HCT116 (cell line): ENCODE data around the gene DARS1. TPM values are rescaled to one million over a fixed set of nuclear protein-coding genes. Genes with fewer than 3 reads are reported as not detected.

ENCODE experiments used
- ATAC-seq: fragments of 200-7000 bp; cut with Tn5 transposase; 2 replicates; pipeline ENCODE4 v1.9.1; 2020; ENCODE audit warnings: mild to moderate bottlenecking, moderate library complexity
- BruUV-seq: library from RNA; stranded (reverse); fragments of 400-500 nt; replicated peaks from 2 replicates; lab custom pipeline; 2021; lab: Mats Ljungman, UMichigan
- CTCF ChIA-PET: fragments of 300-600 bp; sonication (Branson Sonifier 250); formaldehyde crosslinking; loops from one replicate; lab custom pipeline; 2021; ENCODE audit warnings: antibody characterized with exemption; lab: Charles Lee
- POLR2A ChIA-PET: fragments of 300-600, 350-600 bp; sonication (Branson Sonifier 250); formaldehyde crosslinking; loops from one replicate; lab custom pipeline; 2021; ENCODE audit warnings: antibody characterized with exemption; lab: Charles Lee
- RAD21 ChIA-PET, 2 experiments: fragments of 300-600 bp; sonication (Branson Sonifier 250); formaldehyde crosslinking; loops; one replicate each; lab custom pipeline; 2023; ENCODE audit warnings: low total read pairs in 2 of 2; ENCODE audit not compliant: uncharacterized antibody in 2 of 2, unreplicated experiment in 2 of 2, low non-redundant PET in 1 of 2; lab: Charles Lee
- DNase-seq: peaks from one replicate; pipeline ENCODE4 v3.0.0-alpha.2; 2010; ENCODE audit warnings: low read depth, low spot score
- H2AFZ ChIP-seq: fragments of 200-600 bp; shearing (Covaris generic), sonication (generic); 2 replicates; pipeline ENCODE4 v1.6.1; 2017; ENCODE audit warnings: low read depth, mixed run types, mixed read lengths, antibody characterized with exemption, low read length; ENCODE audit not compliant: poor library complexity, severe bottlenecking
- H3K27ac ChIP-seq: 2 replicates; pipeline ENCODE4 v1.5.1; 2012; ENCODE audit warnings: low read depth, low read length
- H3K27me3 ChIP-seq: fragments of 200-600 bp; sonication (generic); 2 replicates; pipeline ENCODE4 v1.6.1; 2016; ENCODE audit warnings: mixed run types, low read length, mixed read lengths; ENCODE audit not compliant: insufficient read depth
- H3K36me3 ChIP-seq, 2 experiments: fragments of 200-500 bp in 1 of 2; fragments of 200-600 bp in 1 of 2; sonication (Bioruptor generic) in 1 of 2; sonication (generic) in 1 of 2; 2 replicates each; pipeline versions ENCODE4 v1.5.1 to v1.6.1; 2014 to 2016; ENCODE audit warnings: low read length in 2 of 2, inconsistent platforms in 1 of 2, mixed read lengths in 1 of 2, mixed run types in 1 of 2; ENCODE audit not compliant: insufficient read depth in 2 of 2, control insufficient read depth in 1 of 2
- H3K4me1 ChIP-seq, 2 experiments: fragments of 200-600 bp in 1 of 2; sonication (generic) in 1 of 2; 2 replicates each; pipeline versions ENCODE4 v1.5.1 to v1.6.1; 2012 to 2017; ENCODE audit warnings: low read length in 2 of 2, inconsistent platforms in 1 of 2, mild to moderate bottlenecking in 1 of 2, mixed read lengths in 1 of 2, mixed run types in 1 of 2, moderate library complexity in 1 of 2; ENCODE audit not compliant: insufficient read depth in 2 of 2, control insufficient read depth in 1 of 2
- H3K4me2 ChIP-seq: fragments of 200-600 bp; sonication (generic); 2 replicates; pipeline ENCODE4 v1.6.1; 2017; ENCODE audit warnings: mixed run types, low read length, mixed read lengths
- H3K4me3 ChIP-seq, 2 experiments: fragments of 200-600 bp in 1 of 2; sonication (generic) in 1 of 2; replicated peaks in 1 of 2; 2 replicates each; pipeline ENCODE4 v1.5.1; 2011 to 2016; ENCODE audit warnings: low read length in 2 of 2, control low read depth in 1 of 2, low read depth in 1 of 2, mild to moderate bottlenecking in 1 of 2, mixed read lengths in 1 of 2, mixed run types in 1 of 2
- H3K79me2 ChIP-seq: fragments of 200-600 bp; sonication (generic); 2 replicates; pipeline ENCODE4 v1.6.1; 2017; ENCODE audit warnings: mild to moderate bottlenecking, mixed run types, low read length, moderate library complexity, mixed read lengths; ENCODE audit not compliant: insufficient read depth
- H3K9ac ChIP-seq: fragments of 200-600 bp; sonication (generic); 2 replicates; pipeline ENCODE4 v1.6.1; 2016; ENCODE audit warnings: low read length, mixed read lengths
- H3K9me2 ChIP-seq: fragments of 200-600 bp; sonication (generic), shearing (Covaris generic); 2 replicates; pipeline ENCODE4 v1.6.1; 2017; ENCODE audit warnings: mixed run types, mild to moderate bottlenecking, moderate library complexity; ENCODE audit not compliant: insufficient read depth
- H3K9me3 ChIP-seq, 2 experiments: fragments of 200-500 bp in 1 of 2; fragments of 200-600 bp in 1 of 2; sonication (Bioruptor generic) in 1 of 2; sonication (generic) in 1 of 2; 2 replicates each; pipeline ENCODE4 v1.6.1; 2014 to 2017; ENCODE audit warnings: low read length in 2 of 2, mixed read lengths in 2 of 2, inconsistent platforms in 1 of 2, low read depth in 1 of 2, mild to moderate bottlenecking in 1 of 2, mixed run types in 1 of 2, moderate library complexity in 1 of 2; ENCODE audit not compliant: control insufficient read depth in 1 of 2, insufficient read depth in 1 of 2
- H4K20me1 ChIP-seq: fragments of 200-600 bp; sonication (generic), shearing (Covaris generic); 2 replicates; pipeline ENCODE4 v1.6.1; 2017; ENCODE audit warnings: mixed run types, mild to moderate bottlenecking, moderate library complexity; ENCODE audit not compliant: insufficient read depth
- CBX3 ChIP-seq: IDR thresholded peaks from 2 replicates; pipeline ENCODE4 v1.6.1; 2012; ENCODE audit warnings: low read depth
- ELF1 ChIP-seq: IDR thresholded peaks from 2 replicates; pipeline ENCODE4 v1.6.1; 2012; ENCODE audit warnings: low read depth, borderline replicate concordance
- FOSL1 ChIP-seq: IDR thresholded peaks from 2 replicates; pipeline ENCODE4 v1.6.1; 2012; ENCODE audit warnings: low read depth
- POLR2A ChIP-seq: IDR thresholded peaks from 2 replicates; pipeline ENCODE4 v1.7.0; 2011; ENCODE audit warnings: borderline replicate concordance; ENCODE audit not compliant: insufficient read depth, insufficient read length; ENCODE audit errors: extremely low read depth
- POLR2AphosphoS5 ChIP-seq: IDR thresholded peaks from 2 replicates; pipeline ENCODE4 v1.6.1; 2011; ENCODE audit warnings: mild to moderate bottlenecking, low read depth, low read length, moderate library complexity
- SIN3A ChIP-seq: IDR thresholded peaks from 2 replicates; pipeline ENCODE4 v1.6.1; 2012; ENCODE audit warnings: low read depth
- SP1 ChIP-seq: IDR thresholded peaks from 2 replicates; pipeline ENCODE4 v1.6.1; 2012; ENCODE audit warnings: low read depth
- TCF7L2 ChIP-seq: IDR thresholded peaks from 2 replicates; pipeline ENCODE4 v1.7.0; 2011; ENCODE audit warnings: borderline replicate concordance, inconsistent platforms; ENCODE audit not compliant: insufficient read depth, insufficient read length; ENCODE audit errors: extremely low read depth
- ZFX ChIP-seq: fragments of 450-650 bp; IDR thresholded peaks from 2 replicates; pipeline ENCODE4 v1.6.1; 2017
- intact Hi-C: fragments of 100-400 bp; cut with micrococcal nuclease; formaldehyde crosslinking; loops from 2 replicates; pipeline ENCODE4 v1.10.0; 2022
- total RNA-seq: library from RNA; stranded (reverse); gene quantifications from one replicate; pipeline ENCODE4 v1.2.1, GENCODE V29; 2021; ENCODE audit not compliant: unreplicated experiment
- TF ChIP-seq, protein P1 (sequence below): IDR thresholded peaks from 2 replicates; pipeline ENCODE4 v1.6.1; 2012; ENCODE audit warnings: low read depth
- TF ChIP-seq, protein P2 (sequence below): IDR thresholded peaks from 2 replicates; pipeline ENCODE4 v1.6.1; 2011; ENCODE audit warnings: mild to moderate bottlenecking, low read length, moderate library complexity; ENCODE audit not compliant: insufficient replicate concordance; ENCODE audit errors: extremely low read depth

Gene DARS1
- total RNA-seq, 1 experiment from 2014 or later, result 94.8 TPM

DNA sequence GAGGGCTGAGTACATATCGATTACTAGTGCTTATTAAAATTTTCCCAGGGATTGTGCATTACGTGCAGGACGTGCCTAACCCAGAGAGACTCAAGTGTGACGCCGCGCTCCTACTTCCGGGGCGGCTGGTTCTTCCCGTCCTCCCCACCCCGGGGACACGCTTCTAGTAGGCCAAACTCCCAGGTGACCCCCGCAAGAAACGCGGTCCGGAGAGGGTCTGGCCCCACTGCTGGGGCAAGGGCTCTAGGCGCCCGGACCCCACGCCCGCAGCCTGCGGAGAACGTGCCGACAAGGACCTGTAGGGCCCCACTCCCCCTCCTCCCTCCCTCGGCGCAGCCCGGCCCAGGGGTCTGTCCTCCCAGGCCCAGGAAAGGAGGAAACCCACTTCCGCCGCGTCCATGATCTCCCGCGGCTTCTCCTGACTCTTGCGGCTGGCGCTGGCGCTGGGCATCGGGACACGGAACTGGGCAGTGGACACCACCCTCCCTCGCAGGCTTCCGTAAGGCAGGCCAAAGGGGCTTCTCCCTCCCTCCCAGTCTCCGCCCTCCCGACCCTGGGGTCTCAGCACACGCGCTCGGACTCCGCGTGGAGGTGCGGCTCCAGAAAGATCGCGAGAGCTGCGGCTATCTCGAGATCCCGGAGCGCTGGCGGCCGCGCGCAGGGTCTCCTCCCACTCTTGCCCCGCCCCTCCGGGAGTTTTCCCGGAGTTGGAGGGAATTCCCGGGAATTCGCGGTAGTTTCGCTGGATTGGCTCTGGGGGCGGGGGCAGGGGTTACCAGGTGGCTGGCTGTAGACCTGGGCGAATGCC is at the start of gene DARS1 (continued):
- TF ChIP-seq, protein P1, sequence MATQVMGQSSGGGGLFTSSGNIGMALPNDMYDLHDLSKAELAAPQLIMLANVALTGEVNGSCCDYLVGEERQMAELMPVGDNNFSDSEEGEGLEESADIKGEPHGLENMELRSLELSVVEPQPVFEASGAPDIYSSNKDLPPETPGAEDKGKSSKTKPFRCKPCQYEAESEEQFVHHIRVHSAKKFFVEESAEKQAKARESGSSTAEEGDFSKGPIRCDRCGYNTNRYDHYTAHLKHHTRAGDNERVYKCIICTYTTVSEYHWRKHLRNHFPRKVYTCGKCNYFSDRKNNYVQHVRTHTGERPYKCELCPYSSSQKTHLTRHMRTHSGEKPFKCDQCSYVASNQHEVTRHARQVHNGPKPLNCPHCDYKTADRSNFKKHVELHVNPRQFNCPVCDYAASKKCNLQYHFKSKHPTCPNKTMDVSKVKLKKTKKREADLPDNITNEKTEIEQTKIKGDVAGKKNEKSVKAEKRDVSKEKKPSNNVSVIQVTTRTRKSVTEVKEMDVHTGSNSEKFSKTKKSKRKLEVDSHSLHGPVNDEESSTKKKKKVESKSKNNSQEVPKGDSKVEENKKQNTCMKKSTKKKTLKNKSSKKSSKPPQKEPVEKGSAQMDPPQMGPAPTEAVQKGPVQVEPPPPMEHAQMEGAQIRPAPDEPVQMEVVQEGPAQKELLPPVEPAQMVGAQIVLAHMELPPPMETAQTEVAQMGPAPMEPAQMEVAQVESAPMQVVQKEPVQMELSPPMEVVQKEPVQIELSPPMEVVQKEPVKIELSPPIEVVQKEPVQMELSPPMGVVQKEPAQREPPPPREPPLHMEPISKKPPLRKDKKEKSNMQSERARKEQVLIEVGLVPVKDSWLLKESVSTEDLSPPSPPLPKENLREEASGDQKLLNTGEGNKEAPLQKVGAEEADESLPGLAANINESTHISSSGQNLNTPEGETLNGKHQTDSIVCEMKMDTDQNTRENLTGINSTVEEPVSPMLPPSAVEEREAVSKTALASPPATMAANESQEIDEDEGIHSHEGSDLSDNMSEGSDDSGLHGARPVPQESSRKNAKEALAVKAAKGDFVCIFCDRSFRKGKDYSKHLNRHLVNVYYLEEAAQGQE, result no peak
- peak; percentile 67 for TF ChIP-seq CBX3
- TF ChIP-seq ZFX, result peak; percentile 95

- Histone ChIP-seq H3K27ac (no peak overlapping the region), H3K79me2 (no peaks in the 10 kb centered on the region), H4K20me1 (no peaks in the 10 kb centered on the region), H3K36me3 (no peaks in the 10 kb centered on the region), H3K9me2 (no peaks in the 10 kb centered on the region), H3K4me3 (no peak overlapping the region), H2AFZ (no peak overlapping the region), H3K4me2 (no peak overlapping the region), H3K27me3 (no peaks in the 10 kb centered on the region), H3K9me3 (no peaks in the 10 kb centered on the region), H3K9ac (no peak overlapping the region), H3K4me1 (no peaks in the 10 kb centered on the region)
- ChIA-PET POLR2A (no interaction called here), CTCF (no interaction called here), RAD21 (no interaction called here)
- no peak for TF ChIP-seq FOSL1
- TF ChIP-seq TCF7L2, result no peak
- TF ChIP-seq SP1, result no peak
- TF ChIP-seq CBX3, result no peak
- TF ChIP-seq, protein P2, sequence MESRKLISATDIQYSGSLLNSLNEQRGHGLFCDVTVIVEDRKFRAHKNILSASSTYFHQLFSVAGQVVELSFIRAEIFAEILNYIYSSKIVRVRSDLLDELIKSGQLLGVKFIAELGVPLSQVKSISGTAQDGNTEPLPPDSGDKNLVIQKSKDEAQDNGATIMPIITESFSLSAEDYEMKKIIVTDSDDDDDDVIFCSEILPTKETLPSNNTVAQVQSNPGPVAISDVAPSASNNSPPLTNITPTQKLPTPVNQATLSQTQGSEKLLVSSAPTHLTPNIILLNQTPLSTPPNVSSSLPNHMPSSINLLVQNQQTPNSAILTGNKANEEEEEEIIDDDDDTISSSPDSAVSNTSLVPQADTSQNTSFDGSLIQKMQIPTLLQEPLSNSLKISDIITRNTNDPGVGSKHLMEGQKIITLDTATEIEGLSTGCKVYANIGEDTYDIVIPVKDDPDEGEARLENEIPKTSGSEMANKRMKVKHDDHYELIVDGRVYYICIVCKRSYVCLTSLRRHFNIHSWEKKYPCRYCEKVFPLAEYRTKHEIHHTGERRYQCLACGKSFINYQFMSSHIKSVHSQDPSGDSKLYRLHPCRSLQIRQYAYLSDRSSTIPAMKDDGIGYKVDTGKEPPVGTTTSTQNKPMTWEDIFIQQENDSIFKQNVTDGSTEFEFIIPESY, result no peak
- no peak for TF ChIP-seq POLR2A
- no peak for TF ChIP-seq POLR2AphosphoS5
- no peak for TF ChIP-seq SIN3A
- TF ChIP-seq ELF1, result no peak
- ATAC-seq (no peak), DNase-seq (no peak)
- intact Hi-C loops, result no loop called here
- no TSS peak for BruUV-seq
Measured at GRCh38 chr2:136034629-136035028, 49.2 kb upstream of the DARS1 start.
